Measurements from ENCODE around the gene TNFAIP3. TPM values are rescaled to one million over a fixed set of nuclear protein-coding genes. Genes with fewer than 3 reads are reported as not detected.

The TNFAIP3 gene
- total and polyA plus RNA-seq, 8 donors = 7.8 to 77.0 (median 12.4) TPM

DNA sequence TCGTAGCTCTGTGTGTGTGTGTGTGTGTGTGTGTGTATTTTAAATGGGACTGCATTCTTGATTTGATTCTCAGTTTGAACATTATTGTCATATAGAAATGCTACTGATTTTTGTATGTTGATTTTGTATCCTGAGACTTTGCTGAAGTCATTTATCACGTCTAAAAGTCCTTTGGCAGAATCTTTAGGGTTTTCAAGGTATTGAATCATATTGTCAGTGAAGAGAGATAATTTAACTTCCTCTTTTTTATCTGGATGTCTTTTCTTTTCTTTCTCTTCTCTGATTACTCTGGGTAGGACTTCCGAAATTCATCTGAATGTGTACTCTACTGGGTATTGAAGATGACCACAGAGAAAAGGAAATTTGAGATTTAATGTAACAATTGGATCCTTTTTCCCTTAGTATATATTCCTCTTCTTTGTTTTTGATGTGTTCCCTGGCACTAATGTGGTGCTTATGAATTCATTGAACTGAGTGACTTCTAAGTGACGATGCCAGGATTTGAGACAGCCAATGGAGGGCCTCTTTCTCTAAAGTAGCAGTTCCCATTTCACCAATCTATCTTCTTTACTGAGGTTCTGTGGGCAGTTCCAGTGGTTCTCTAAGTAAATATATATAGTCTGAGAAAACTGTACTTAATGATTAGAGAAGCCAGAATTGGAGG is 47.6 kb downstream of the TNFAIP3 start:
- TF ChIP-seq POLR2AphosphoS5 (IDR thresholded peaks at IDR 0.05) = no peak
- no peak for TF ChIP-seq POLR2A (IDR thresholded peaks at IDR 0.05)
- TF ChIP-seq EP300 (IDR thresholded peaks at IDR 0.05) = no peak
- TF ChIP-seq, protein P1, sequence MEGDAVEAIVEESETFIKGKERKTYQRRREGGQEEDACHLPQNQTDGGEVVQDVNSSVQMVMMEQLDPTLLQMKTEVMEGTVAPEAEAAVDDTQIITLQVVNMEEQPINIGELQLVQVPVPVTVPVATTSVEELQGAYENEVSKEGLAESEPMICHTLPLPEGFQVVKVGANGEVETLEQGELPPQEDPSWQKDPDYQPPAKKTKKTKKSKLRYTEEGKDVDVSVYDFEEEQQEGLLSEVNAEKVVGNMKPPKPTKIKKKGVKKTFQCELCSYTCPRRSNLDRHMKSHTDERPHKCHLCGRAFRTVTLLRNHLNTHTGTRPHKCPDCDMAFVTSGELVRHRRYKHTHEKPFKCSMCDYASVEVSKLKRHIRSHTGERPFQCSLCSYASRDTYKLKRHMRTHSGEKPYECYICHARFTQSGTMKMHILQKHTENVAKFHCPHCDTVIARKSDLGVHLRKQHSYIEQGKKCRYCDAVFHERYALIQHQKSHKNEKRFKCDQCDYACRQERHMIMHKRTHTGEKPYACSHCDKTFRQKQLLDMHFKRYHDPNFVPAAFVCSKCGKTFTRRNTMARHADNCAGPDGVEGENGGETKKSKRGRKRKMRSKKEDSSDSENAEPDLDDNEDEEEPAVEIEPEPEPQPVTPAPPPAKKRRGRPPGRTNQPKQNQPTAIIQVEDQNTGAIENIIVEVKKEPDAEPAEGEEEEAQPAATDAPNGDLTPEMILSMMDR (IDR thresholded peaks at IDR 0.05) = no peak
- Histone ChIP-seq H3K27ac (no peak overlapping the region), H3K9me3 (peaks cover 0 to 8% (median 2%) of the 10 kb centered on the region in 4 donors), H3K27me3 (no peaks in the 10 kb centered on the region), H3K36me3 (no peaks in the 10 kb centered on the region), H3K4me3 (no peak overlapping the region), H3K4me1 (no peaks in the 10 kb centered on the region)
- no peak for DNase-seq
- WGBS, 5 donors = 68 to 78% (median 73%) methylated on average over 4 of the region's 4 CpGs
- intact Hi-C loops (cut with DNase I; ENCODE audit: low total_unique reads) = no loop called here

DNA sequence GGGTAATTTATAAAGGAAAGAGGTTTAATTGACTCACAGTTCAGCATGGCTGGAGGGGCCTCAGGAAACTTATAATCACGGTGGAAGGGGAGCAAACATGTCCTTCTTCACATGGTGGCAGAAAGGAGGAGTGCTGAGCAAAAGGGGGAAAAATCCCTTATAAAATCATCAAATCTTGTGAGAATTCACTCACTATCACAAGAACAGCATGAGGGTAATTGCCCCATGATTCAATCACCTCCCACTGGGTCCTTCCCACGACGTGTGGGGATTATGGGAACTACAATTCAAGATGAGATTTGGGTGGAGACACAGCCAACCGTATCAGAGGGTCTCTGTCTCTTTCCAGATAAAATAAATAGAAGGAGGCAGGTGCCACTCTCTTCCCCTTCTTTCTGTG is 48.7 kb downstream of the TNFAIP3 start:
- Histone ChIP-seq H3K27ac (no peak overlapping the region), H3K27me3 (no peaks in the 10 kb centered on the region), H3K36me3 (no peaks in the 10 kb centered on the region), H3K9me3 (peaks cover 0 to 8% (median 2%) of the 10 kb centered on the region in 4 donors), H3K4me1 (no peaks in the 10 kb centered on the region), H3K4me3 (no peak overlapping the region)
- DNase-seq = no peak
- intact Hi-C loops (cut with DNase I; ENCODE audit: low total_unique reads) = no loop called here
- 61 to 77% (median 65%) methylated on average over 4 of the region's 4 CpGs for WGBS, 5 donors
- TF ChIP-seq EP300 (IDR thresholded peaks at IDR 0.05) (no peak), POLR2AphosphoS5 (IDR thresholded peaks at IDR 0.05) (no peak), POLR2A (IDR thresholded peaks at IDR 0.05) (no peak)
- TF ChIP-seq, protein P1 (IDR thresholded peaks at IDR 0.05) = no peak

DNA sequence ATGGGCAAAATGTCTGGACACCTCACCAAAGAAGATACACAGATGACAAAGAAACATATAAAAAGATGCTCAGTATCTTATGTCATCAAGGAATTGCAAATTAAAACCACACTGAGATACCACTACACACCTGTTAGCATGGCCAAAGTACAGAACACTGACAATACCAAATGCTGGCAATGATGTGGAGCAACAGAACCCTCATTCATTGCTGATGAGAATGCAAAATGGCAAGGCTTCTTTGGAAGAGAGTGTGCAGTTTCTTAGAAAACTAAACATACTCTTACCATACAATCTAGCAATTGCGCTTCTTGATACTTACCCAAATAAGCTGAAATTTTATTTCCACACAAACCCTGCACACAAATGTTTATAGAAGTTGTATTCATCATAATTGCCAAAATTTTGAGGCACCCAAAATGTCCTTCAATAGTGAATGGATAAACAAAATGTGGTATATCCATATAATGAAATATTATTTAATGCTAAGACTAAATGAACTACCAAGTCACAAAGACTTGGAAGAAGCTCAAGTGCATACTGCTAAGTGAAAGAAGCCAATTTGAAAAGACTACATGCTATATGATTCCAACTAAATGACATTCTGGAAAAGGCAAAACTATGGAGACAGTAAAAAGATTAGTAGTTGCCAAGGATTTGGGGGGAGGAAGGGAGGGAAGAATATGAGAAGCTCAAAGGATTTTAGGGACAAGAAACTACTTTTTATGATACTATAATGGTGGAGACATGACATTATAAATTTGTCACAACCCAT is 50.7 kb downstream of the TNFAIP3 start:
- Histone ChIP-seq H3K27me3 (no peaks in the 10 kb centered on the region), H3K27ac (no peak overlapping the region), H3K36me3 (no peaks in the 10 kb centered on the region), H3K4me3 (no peak overlapping the region), H3K4me1 (no peaks in the 10 kb centered on the region), H3K9me3 (peaks cover 0 to 8% (median 2%) of the 10 kb centered on the region in 4 donors)
- TF ChIP-seq POLR2A (IDR thresholded peaks at IDR 0.05) (no peak), EP300 (IDR thresholded peaks at IDR 0.05) (no peak), POLR2AphosphoS5 (IDR thresholded peaks at IDR 0.05) (no peak)
- TF ChIP-seq, protein P1 (IDR thresholded peaks at IDR 0.05) = no peak
- 94 to 100% (median 97%) methylated on average over 1 of the region's 1 CpG for WGBS, 5 donors
- no peak for DNase-seq
- intact Hi-C loops (cut with DNase I; ENCODE audit: low total_unique reads) = no loop called here

DNA sequence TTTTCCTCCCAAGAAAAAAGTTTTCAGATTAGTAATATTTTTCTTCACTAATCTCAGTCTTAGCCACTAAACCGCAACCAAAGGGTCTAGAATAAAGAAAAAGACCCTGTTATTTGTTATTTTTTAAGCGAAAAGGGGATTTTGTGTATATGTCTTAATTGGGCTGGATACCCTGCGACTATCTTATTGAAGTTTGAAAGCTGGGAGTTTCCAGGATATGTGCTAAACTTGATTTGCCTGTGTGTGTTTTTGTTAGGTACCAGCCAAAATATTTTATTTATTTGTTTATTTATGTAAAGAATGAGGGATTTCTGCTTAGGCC is 52.4 kb downstream of the TNFAIP3 start:
- Histone ChIP-seq H3K9me3 (no peaks in the 10 kb centered on the region), H3K27ac (no peak overlapping the region), H3K4me1 (no peaks in the 10 kb centered on the region), H3K4me3 (no peak overlapping the region), H3K36me3 (no peaks in the 10 kb centered on the region), H3K27me3 (no peaks in the 10 kb centered on the region)
- no peak for DNase-seq
- intact Hi-C loops (cut with DNase I; ENCODE audit: low total_unique reads) = no loop called here
- WGBS, 5 donors = 69 to 84% (median 79%) methylated on average over 3 of the region's 3 CpGs
- TF ChIP-seq POLR2AphosphoS5 (IDR thresholded peaks at IDR 0.05) = no peak
- no peak for TF ChIP-seq POLR2A (IDR thresholded peaks at IDR 0.05)
- TF ChIP-seq EP300 (IDR thresholded peaks at IDR 0.05) = no peak

Data from stomach (tissue), 9 donors.